Common myeloid progenitor, CD34-positive (primary cell): ENCODE data around the gene AZI2.

Experiments
- CTCF ChIA-PET: fragments of 350-600 bp; sonication (Branson Sonifier 250); formaldehyde crosslinking; loops from one replicate; lab custom pipeline; 2021; ENCODE audit warnings: antibody characterized with exemption; lab: Charles Lee
- POLR2A ChIA-PET: fragments of 350-600 bp; sonication (Branson Sonifier 250); formaldehyde crosslinking; loops from one replicate; lab custom pipeline; 2021; ENCODE audit warnings: antibody characterized with exemption; lab: Charles Lee
- DNase-seq, 3 donors: peaks; one replicate each; pipeline versions ENCODE4 v3.0.0 to v3.0.0-alpha.2; 2013
- H3K27ac ChIP-seq, 2 experiments: 1 replicate in 1 of 2; 2 replicates in 1 of 2; pipeline ENCODE4 v1.7.0; 2013; ENCODE audit warnings: inconsistent platforms in 2 of 2, low read length in 2 of 2, mild to moderate bottlenecking in 2 of 2, low read depth in 1 of 2, moderate library complexity in 1 of 2; ENCODE audit not compliant: severe bottlenecking in 2 of 2, insufficient read depth in 1 of 2, poor library complexity in 1 of 2
- H3K27me3 ChIP-seq, 5 experiments: replicated peaks in 2 of 5; 1 replicate in 3 of 5; 2 replicates in 2 of 5; pipeline versions ENCODE4 v1.6.1 to v1.7.0; 2013; ENCODE audit warnings: low read length in 4 of 5, mild to moderate bottlenecking in 2 of 5, moderate library complexity in 2 of 5, inconsistent platforms in 1 of 5; ENCODE audit not compliant: insufficient read depth in 5 of 5, control insufficient read depth in 4 of 5
- H3K36me3 ChIP-seq, 4 experiments: 1 replicate in 2 of 4; 2 replicates in 2 of 4; pipeline versions ENCODE4 v1.6.1 to v1.7.0; 2013; ENCODE audit warnings: low read length in 3 of 4, control low read depth in 1 of 4, mild to moderate bottlenecking in 1 of 4; ENCODE audit not compliant: control insufficient read depth in 4 of 4, insufficient read depth in 4 of 4
- H3K4me1 ChIP-seq, 4 experiments: 1 replicate in 3 of 4; 2 replicates in 1 of 4; pipeline versions ENCODE4 v1.6.1 to v1.7.1; 2013; ENCODE audit warnings: low read length in 3 of 4, mild to moderate bottlenecking in 3 of 4, control low read depth in 1 of 4, inconsistent platforms in 1 of 4, moderate library complexity in 1 of 4; ENCODE audit not compliant: control insufficient read depth in 4 of 4, insufficient read depth in 4 of 4; ENCODE audit errors: control extremely low read depth in 1 of 4
- H3K4me3 ChIP-seq, 7 experiments: 1 replicate in 4 of 7; 2 replicates in 3 of 7; pipeline versions ENCODE4 v1.5.1 to v1.7.0; 2013; ENCODE audit warnings: mild to moderate bottlenecking in 7 of 7, low read length in 6 of 7, moderate library complexity in 6 of 7, inconsistent platforms in 2 of 7, low read depth in 2 of 7, control low read depth in 1 of 7; ENCODE audit not compliant: insufficient read depth in 4 of 7, control insufficient read depth in 1 of 7; ENCODE audit errors: extremely low read depth in 1 of 7
- H3K9me3 ChIP-seq, 5 experiments: 1 replicate in 4 of 5; 2 replicates in 1 of 5; pipeline versions ENCODE4 v1.6.1 to v1.7.1; 2013; ENCODE audit warnings: low read length in 4 of 5, mild to moderate bottlenecking in 2 of 5, inconsistent platforms in 1 of 5, low read depth in 1 of 5, moderate library complexity in 1 of 5; ENCODE audit not compliant: control insufficient read depth in 4 of 5, insufficient read depth in 2 of 5; ENCODE audit errors: control extremely low read depth in 1 of 5
- WGBS: methylation state at CpG from one replicate; pipeline ENCODE4 v1.1.5; 2013; ENCODE audit not compliant: insufficient coverage; 5-methylcytosine and 5-hydroxymethylcytosine counted together

AZI2 gene

DNA sequence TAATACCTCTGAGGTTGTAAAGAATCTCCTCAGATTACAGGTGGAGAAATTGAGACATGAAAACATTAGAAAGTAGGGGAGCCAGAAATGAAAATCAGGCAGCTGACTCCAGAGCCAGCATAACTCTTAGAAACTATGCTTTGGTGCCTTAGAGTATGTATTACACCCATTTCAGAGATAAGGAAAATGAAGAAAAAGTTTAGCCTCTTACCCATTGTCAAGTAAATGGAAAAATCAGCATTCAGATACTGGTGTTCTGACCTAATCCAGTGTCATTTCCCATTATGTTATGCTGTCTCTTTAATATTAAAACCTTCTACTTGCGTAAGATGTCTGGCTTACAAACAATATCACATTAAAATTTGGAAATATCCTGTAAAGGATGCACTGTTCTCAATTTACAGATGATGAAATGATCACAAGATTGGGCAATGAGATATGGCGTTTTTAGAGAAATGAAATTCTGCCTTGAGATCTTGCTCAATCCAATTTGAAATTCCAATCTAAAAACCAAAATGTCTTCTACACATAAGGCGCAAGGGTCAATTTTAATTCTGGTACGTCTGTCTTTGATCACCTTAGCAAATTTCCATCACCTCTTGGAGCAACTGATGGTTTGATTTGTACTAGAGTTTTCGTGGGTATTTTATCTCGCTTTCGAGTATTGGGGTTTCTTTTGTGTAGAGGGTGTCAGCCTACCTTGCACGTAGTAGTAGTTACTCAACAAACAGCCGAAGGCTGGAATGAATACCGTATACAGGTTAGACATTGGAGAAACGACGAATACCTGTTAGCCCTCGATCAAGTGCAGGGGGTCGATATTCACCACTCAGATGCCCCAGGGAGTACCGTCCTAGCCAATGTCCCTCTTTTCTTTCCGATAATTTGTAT, 1.0 kb downstream of the AZI2 start:
- Histone ChIP-seq H3K36me3 (peaks cover 0 to 15% (median 3%) of the 10 kb centered on the region in 4 experiments), H3K27me3 (no peaks in the 10 kb centered on the region), H3K9me3 (peaks cover 0 to 11% (median 6%) of the 10 kb centered on the region in 5 experiments), H3K4me3 (peak overlapping the region; percentile 71 to 94 (median 90)), H3K27ac (peak overlapping the region; percentile 95 to 99), H3K4me1 (peaks cover 5 to 17% (median 10%) of the 10 kb centered on the region in 4 experiments)
- WGBS = 61% methylated on average over 13 of the region's 16 CpGs
- POLR2A ChIA-PET = interaction anchor here (0.7 to 1.6 kb wide), 3 partner anchors 8 to 636 kb away, joined by 3 to 6 read pairs (median 3); no protein-coding TSS in a partner anchor
- peak in 2 of 3 donors; percentile 35 to 40 for DNase-seq
- CTCF ChIA-PET = interaction anchor here (1.2 to 2.4 kb wide), 4 partner anchors 8 to 666 kb away, joined by 3 to 14 read pairs (median 6); no protein-coding TSS in a partner anchor

DNA sequence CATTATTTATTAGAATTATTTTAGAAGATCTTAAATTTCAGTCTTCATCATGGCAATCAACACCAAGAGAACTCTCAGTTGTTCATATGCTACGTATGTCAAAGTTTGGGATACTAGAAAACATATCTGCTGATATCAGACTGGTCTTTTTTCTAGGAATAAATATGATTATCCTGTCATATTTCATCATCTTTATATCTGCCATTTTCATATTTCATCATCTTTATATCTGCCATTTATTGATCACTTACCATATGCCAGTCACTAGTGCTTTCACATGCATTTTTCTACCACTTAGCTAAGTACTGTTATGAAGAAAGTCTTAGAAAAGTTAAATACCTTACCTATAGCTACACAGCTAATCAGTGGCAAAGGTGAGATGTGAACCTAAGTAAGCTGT, 2.9 kb downstream of the AZI2 start:
- no peaks in the 10 kb centered on the region for H3K27me3 ChIP-seq
- H3K9me3 ChIP-seq = no peaks in the 10 kb centered on the region
- WGBS = no CpG with 5 or more reads among the region's 1 CpG
- peaks cover 0 to 3% (median under 1%) of the 10 kb centered on the region in 4 experiments for H3K36me3 ChIP-seq
- DNase-seq = no peak
- H3K4me1 ChIP-seq = peaks cover 5 to 17% (median 10%) of the 10 kb centered on the region in 4 experiments
- H3K4me3 ChIP-seq = no peak overlapping the region
- CTCF ChIA-PET = interaction anchor here (1.1 to 2.8 kb wide), 2 partner anchors 8 to 10 kb away, joined by 5 to 7 read pairs; no protein-coding TSS in a partner anchor
- H3K27ac ChIP-seq = no peak overlapping the region
- POLR2A ChIA-PET = no interaction called here

DNA sequence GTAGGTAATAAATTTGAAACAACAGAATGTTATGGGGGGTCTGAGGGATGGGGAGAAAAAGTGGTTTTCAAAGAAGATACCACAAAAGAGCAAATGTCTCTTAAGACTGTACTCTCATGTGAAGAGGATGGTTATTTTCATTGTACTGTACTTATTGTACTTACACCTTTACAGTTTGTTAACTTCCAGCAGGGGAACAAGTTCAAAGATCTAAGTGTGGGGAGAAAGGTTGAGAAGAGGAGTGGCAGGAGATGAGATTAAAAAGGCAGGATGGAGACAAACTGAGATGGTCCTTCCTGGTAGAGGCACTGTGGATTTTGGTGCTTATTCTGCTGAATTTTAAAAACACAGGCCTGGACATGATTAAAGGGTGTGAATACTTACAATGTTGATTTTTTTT, 5.5 kb downstream of the AZI2 start:
- POLR2A ChIA-PET = no interaction called here
- Histone ChIP-seq H3K4me1 (peaks cover 5 to 11% (median 8%) of the 10 kb centered on the region in 4 experiments), H3K27ac (no peak overlapping the region), H3K4me3 (no peak overlapping the region), H3K36me3 (peaks cover 2 to 7% (median 5%) of the 10 kb centered on the region in 4 experiments), H3K27me3 (no peaks in the 10 kb centered on the region), H3K9me3 (no peaks in the 10 kb centered on the region)
- DNase-seq = no peak
- CTCF ChIA-PET = interaction anchor here (1.3 to 2.8 kb wide), 2 partner anchors 8 to 15 kb away, joined by 3 to 7 read pairs; no protein-coding TSS in a partner anchor

DNA sequence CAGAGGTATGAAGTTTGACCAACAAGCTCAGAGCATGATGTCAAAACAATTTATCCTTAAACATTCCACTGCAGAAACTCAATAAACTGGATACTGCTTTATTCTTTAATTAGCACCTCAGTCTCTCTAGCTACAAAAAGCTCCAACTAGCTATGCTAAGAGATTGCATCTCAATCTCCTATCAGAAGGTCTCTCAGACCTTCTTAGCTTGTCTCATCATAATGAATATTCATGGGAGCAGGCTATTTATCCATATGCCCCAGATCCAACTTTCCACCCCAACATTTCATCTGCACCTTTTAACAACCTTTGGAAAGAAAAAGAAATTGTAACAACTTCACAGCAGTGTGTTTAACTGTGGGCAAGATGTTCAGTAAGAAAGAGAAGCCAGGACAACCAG, 11.4 kb downstream of the AZI2 start:
- Histone ChIP-seq H3K4me1 (no peaks in the 10 kb centered on the region), H3K27me3 (no peaks in the 10 kb centered on the region), H3K36me3 (peaks cover 4 to 14% (median 8%) of the 10 kb centered on the region in 4 experiments), H3K4me3 (no peak overlapping the region), H3K9me3 (no peaks in the 10 kb centered on the region), H3K27ac (no peak overlapping the region)
- no peak for DNase-seq
- POLR2A ChIA-PET = no interaction called here
- CTCF ChIA-PET = interaction anchor here (0.7 to 3.8 kb wide), 8 partner anchors 9 to 630 kb away, joined by 3 to 10 read pairs (median 4); no protein-coding TSS in a partner anchor

DNA sequence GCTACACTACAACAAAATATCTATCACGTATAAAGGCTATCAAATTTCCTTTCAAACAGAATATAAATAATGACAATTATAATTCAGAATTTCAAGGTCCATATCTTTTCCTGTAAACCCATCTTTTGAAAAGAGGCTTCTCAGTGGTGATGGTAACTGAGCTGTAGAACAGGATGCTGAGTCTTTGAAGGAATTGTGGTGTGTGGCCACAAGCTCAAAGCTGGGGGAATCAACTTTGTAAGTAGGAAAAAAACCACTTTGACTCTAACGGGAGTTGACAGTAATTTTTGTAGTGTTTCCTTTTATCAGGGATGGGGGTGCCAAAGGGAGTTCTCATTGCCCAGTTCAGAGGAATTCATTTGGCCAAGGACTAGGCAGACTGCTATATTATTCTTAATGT, 13.4 kb downstream of the AZI2 start:
- 78% methylated on average over 1 of the region's 2 CpGs for WGBS
- H3K4me1 ChIP-seq = no peaks in the 10 kb centered on the region
- H3K27ac ChIP-seq = no peak overlapping the region
- H3K4me3 ChIP-seq = no peak overlapping the region
- H3K9me3 ChIP-seq = no peaks in the 10 kb centered on the region
- POLR2A ChIA-PET = no interaction called here
- DNase-seq = no peak
- CTCF ChIA-PET = interaction anchor here (1.4 to 3.8 kb wide), 4 partner anchors 9 to 186 kb away, joined by 4 to 14 read pairs (median 8); partner anchors contain the start of genes AZI2 and ZCWPW2
- H3K36me3 ChIP-seq = peaks cover 5 to 13% (median 10%) of the 10 kb centered on the region in 4 experiments
- no peaks in the 10 kb centered on the region for H3K27me3 ChIP-seq

DNA sequence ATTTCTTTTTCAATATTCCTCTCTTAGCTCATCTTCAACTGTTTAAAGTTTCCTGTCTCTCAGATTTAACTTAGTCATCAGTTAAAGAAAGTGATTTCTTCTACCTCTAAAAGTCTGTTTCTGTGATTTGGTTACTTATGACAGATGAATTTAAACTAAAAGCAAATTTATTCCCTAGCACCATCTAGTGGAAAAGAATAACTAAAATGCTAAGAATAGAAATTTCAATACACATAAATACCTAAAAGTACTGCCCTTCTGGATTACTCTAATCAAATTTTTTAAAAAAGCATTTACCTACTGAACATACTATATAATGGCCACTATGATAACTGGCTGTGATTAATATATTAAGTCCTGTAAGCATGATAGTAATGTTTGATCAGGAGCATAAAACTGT, 14.1 kb downstream of the AZI2 start:
- Histone ChIP-seq H3K4me1 (no peaks in the 10 kb centered on the region), H3K4me3 (no peak overlapping the region), H3K9me3 (no peaks in the 10 kb centered on the region), H3K27me3 (no peaks in the 10 kb centered on the region), H3K36me3 (peaks cover 5 to 12% (median 8%) of the 10 kb centered on the region in 4 experiments), H3K27ac (no peak overlapping the region)
- POLR2A ChIA-PET = no interaction called here
- CTCF ChIA-PET = interaction anchor here (1.4 to 3.8 kb wide), 4 partner anchors 11 to 622 kb away, joined by 4 to 14 read pairs (median 8); partner anchors contain the start of genes AZI2 and ZCWPW2
- peak in 1 of 3 donors; percentile 14 for DNase-seq
